GM20000 (cell line): ENCODE data around the gene DIAPH1.
A peak's percentile ranks its signal among the peaks of the same experiment; 100 is the strongest.

ENCODE experiments used
- DNase-seq: peaks from one replicate; pipeline ENCODE4 v3.0.0; 2012; ENCODE audit warnings: low spot score
- TF ChIP-seq, protein P1 (sequence below): IDR thresholded peaks from 2 replicates; pipeline ENCODE4 v1.5.1; 2012; ENCODE audit warnings: mild to moderate bottlenecking, control low read depth; ENCODE audit errors: extremely low read depth, missing control alignments

DIAPH1 gene

DNA sequence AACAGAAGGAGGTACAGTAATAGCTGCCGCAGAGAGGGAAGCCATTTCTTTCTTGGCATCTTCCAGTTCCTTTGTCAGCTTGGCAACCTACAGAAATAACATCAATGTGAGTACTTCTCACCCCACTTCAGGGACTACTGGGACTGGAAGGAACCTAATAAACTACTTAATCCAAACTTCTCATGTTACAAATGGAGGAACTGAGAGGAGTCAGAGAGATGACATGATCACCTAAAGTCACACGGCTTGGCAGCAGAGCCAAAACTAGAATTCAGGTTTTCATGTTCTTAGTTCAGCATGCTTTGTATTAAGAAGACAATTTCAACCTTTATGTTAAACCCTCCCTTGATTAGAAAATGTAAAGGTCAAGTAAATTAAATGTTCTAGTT lies 44.7 kb downstream of the DIAPH1 start:
- TF ChIP-seq, protein P1, sequence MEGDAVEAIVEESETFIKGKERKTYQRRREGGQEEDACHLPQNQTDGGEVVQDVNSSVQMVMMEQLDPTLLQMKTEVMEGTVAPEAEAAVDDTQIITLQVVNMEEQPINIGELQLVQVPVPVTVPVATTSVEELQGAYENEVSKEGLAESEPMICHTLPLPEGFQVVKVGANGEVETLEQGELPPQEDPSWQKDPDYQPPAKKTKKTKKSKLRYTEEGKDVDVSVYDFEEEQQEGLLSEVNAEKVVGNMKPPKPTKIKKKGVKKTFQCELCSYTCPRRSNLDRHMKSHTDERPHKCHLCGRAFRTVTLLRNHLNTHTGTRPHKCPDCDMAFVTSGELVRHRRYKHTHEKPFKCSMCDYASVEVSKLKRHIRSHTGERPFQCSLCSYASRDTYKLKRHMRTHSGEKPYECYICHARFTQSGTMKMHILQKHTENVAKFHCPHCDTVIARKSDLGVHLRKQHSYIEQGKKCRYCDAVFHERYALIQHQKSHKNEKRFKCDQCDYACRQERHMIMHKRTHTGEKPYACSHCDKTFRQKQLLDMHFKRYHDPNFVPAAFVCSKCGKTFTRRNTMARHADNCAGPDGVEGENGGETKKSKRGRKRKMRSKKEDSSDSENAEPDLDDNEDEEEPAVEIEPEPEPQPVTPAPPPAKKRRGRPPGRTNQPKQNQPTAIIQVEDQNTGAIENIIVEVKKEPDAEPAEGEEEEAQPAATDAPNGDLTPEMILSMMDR, result no peak
- DNase-seq, result no peak

DNA sequence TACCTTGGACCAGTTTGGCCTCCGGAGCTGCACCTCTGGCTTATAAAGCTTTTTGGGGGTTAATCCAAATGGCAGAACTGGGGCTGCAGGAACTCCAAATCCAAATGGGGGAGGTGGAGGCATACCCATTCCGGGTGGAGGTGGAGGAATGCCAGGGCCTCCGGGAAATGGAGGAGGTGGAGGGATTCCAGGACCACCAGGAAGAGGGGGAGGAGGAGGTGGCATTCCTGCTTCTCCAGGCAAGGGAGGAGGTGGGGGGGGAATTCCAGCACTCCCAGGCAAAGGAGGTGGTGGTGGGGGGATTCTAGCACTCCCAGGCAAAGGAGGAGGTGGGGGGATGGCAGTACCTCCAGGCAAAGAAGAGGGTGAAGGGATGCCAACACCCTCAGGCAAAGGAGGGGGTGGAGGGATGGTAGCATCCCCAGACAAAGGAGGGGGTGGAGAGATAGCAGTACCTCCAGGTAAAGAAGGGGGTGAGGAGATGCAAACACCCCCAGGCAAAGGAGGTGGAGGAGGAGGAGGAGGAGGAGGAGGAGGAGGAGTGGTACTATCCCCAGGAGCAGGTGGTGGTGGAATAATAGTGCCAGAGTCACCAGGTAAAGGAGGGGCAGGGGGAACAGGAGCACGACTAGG lies 45.2 kb downstream of the DIAPH1 start:
- TF ChIP-seq, protein P1, result no peak

DNA sequence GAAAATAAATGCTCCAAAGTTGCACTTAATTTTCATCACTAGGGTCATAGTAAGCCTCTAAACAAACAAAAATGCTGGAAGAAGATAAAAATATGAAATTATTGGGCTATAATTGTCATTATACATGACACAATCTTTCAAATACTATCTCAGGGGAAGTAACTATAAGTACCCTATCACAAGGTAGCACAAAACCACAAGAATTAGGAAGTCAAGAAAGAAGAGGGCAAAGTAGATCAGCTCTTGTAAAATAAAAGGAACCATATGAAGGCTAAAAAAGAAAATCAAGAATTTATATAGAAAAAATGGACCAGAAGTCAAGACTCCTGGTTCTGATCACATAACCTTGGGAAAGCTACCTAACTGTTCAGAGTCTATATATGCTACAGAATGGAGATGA lies 48.1 kb downstream of the DIAPH1 start:
- TF ChIP-seq, protein P1, result no peak
- DNase-seq, result no peak

More for the DNA sequence above, 45.2 kb downstream of the DIAPH1 start:
- DNase-seq, result no peak

DNA sequence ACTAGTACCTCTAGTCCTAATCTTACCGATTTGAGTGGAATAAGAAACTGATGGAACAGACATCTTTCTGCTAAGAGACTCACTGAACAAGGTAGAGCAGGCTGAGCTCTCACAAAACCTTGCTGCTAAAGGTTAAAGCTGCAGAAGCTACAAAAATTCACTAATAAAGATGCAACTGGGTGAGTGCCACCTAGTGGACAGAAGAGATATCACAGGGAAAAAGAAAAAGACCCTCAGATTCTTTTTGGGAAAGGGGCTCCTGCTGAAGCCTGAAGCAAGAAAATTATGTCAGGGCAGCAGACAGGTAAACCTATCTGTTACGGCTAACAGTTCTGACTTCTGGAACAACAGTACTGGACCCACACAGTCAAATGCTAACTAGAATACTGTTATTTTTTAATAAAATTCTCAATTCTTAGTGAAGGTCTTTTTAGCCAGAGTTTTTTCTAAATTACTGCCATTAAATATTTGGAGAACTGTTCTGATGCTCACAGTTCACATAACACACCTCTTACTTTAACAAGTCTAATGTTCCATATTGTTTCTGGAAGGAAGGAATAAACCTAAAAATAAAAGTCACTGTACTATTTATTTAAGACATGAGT lies 51.2 kb downstream of the DIAPH1 start:
- TF ChIP-seq, protein P1, result peak; percentile 77
- no peak for DNase-seq

DNA sequence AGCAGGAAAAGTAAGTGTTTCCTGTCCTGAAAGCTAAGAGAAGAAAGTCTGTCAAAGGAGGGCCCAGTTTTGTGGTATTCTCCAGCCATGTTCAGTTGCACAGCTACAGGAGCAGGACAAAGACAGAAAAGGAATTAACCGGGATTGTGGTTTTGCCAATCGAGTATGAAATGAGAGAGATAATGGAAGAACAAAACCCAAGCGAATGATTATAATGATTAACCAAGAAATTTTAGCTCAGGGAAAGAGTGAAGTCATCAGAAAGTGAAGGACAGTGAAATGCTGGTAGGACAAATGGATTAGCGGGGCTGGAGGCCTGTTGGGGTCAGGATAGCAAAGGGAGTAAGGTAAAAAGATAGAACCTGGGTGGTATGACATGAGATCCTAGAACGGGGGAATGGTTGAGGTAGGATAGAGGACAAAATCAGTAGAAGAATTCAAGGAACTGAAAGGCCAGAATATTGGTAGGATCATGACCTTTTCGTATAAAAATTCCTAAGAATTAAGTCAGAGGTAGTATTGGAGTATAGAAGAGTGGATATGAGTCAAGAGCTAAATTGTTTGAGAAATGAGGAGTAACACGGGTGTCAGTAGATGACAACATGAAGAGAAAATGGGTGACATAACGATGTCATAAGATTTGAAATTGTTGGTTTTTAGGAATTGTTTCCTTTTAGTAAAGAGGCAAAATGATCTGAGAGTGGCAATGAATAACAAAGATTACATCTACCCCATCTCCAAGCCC lies 52.8 kb downstream of the DIAPH1 start:
- TF ChIP-seq, protein P1, result no peak
- no peak for DNase-seq

DNA sequence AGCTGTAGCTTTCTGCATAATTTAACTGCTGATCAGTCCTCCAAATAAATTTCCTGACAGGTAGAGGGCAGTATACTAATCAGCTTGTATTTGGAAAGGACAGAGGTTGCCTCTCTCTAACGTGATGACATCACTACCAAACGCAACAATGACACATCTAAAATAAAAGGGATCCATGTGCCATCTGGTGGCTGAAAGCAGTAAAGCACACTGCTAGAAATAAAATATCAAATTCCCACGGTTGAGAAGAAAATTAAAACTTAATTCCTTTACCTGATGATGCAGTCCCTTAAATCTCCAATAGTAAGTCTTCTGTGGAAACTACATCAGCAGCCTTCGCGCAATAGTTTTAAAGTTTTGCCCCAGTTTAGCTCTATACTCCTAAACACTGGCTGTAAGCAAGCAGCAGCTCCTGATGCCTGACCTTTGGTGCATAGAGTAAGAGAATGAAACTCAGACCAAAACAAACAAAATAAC lies 54.5 kb downstream of the DIAPH1 start:
- TF ChIP-seq, protein P1, result peak; percentile 69
- peak; percentile 69 for DNase-seq
